GM19468 (cell line): ENCODE results near the gene ARAF.

ENCODE experiments used
- ATAC-seq: cut with Tn5 transposase; IDR thresholded peaks from one replicate; pipeline ENCODE4 v1.9.1; 2021; ENCODE audit warnings: mild to moderate bottlenecking, moderate library complexity, moderate number of reproducible peaks; ENCODE audit not compliant: unreplicated experiment; ENCODE audit errors: extremely low read depth

The ARAF gene

DNA sequence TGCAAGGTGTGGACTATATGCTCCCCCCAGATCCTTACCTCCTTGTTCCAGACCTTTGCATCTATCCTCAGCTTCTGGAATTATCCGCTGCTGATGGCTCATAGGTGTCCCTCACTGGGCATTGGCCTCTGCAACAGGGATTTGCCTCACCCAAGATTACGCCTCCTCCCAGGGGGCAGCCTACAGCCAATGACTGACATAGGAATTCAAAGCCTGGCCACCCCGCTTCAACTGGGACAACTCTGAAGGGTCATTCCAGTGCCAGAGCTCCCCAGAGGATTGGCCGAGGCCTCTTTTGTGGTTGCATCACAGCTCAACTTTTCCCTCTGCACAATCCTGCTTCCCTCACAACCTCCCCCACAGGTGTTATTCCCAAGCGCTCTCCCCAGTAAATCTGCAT is 53.6 kb downstream of the ARAF start:
- no peak for ATAC-seq

DNA sequence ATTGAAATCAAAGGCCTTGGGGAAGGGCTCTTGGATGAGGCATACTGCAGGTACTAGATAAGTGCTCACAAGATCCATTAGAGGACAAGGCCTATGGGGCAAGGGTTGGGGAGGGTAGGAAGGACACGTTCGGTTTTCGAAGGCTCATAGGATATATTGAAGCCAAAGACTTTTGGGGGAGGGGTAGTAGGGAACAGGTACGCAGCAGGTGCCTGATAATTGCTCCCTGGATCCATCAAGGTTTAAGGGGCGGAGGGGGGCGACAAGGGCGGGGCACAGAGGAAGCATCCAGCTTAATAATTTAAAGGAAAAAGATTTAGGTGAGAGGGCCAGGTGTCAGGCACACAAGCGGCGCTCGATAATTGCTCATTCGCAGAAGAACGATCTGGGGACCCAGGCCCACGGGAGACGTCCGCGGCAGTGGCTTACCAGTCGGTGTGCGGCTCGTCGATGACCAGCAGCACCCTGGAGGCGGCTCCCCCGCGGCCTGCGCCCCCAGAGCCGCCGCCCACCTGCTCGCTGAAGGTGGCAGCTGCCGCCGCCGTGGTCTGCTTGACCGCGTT is 58.0 kb downstream of the ARAF start:
- ATAC-seq = no peak

DNA sequence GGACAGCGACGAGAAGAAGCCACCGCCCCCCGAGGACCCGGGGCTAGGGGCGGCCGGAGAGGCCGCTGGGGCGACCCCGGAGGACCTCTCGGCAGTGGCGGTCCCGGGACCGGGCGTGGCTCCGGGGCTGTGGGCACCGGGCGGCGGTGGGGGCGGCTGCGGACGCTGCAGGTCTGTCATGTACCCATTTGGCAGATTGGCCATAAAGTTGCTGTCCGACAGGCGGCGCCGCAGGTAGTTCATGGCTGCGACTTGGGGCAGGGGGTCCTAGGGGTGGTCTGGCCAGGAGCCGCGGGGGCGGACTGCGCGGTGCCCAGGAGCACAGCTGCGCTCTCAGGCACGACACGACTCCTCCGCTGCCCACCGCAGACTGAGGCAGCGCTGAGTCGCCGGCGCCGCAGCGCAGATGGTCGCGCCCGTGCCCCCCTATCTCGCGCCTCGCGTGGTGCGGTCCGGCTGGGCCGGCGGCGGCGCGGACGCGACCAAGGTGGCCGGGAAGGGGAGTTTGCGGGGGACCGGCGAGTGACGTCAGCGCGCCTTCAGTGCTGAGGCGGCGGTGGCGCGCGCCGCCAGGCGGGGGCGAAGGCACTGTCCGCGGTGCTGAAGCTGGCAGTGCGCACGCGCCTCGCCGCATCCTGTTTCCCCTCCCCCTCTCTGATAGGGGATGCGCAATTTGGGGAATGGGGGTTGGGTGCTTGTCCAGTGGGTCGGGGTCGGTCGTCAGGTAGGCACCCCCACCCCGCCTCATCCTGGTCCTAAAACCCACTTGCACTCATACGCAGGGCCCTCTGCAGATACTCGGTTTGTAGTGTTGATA is 58.7 kb downstream of the ARAF start, which contains the start of gene SYN1:
Gene SYN1 (minus strand): TSS at position 372 of the 817 bp plus-strand sequence. CDS start 129 bp downstream, at position 243.
- ATAC-seq = peak; percentile 62

DNA sequence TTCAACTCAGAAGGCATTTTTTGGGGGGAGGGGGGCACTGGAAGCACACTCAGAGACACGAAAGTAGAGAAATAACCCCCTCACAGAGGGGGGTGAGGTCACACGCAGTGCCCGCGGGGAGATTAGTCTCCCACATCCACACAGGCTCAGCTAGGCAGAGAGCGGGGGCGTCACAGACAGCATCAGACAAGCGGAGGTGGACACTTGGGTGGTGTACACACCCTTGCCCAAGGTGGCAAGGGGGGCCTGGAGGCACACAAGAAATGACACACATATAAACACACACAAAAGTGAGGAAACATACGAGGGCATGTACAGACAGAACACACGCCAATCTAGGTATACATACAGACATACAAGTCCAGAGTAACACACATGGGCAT is 59.3 kb downstream of the ARAF start:
- no peak for ATAC-seq
